GM12864 (cell line): Measurements from ENCODE around the gene GCA.

Experiments used
- DNase-seq: peaks from one replicate; pipeline ENCODE4 v3.0.0-alpha.2; 2011; ENCODE audit warnings: low read depth
- H3K4me3 ChIP-seq: 2 replicates; pipeline ENCODE4 v1.5.1; 2011; ENCODE audit warnings: mild to moderate bottlenecking, low read depth, low read length, control low read depth
- CTCF ChIP-seq: IDR thresholded peaks from 2 replicates; pipeline ENCODE4 v1.5.1; 2011; ENCODE audit warnings: low read depth, mild to moderate bottlenecking, moderate library complexity, low read length, control low read depth, inconsistent platforms; ENCODE audit errors: missing control alignments

GCA gene

GRCh38 chr2:162372818-162373217 lies 28.9 kb downstream of the GCA start:
- no peak overlapping the region for H3K4me3 ChIP-seq
- TF ChIP-seq CTCF = no peak
- DNase-seq = no peak

GRCh38 chr2:162379719-162380580 lies 36.0 kb downstream of the GCA start:
- H3K4me3 ChIP-seq = no peak overlapping the region
- DNase-seq = no peak
- TF ChIP-seq CTCF = no peak

GRCh38 chr2:162381851-162382250 lies 37.9 kb downstream of the GCA start:
- no peak overlapping the region for H3K4me3 ChIP-seq

GRCh38 chr2:162382278-162382677 lies 38.3 kb downstream of the GCA start:
- no peak overlapping the region for H3K4me3 ChIP-seq
- no peak for TF ChIP-seq CTCF

More at GRCh38 chr2:162381851-162382250, 37.9 kb downstream of the GCA start:
- no peak for DNase-seq
- TF ChIP-seq CTCF = no peak

GRCh38 chr2:162385536-162385935 lies 41.6 kb downstream of the GCA start:
- TF ChIP-seq CTCF = no peak
- DNase-seq = no peak
- H3K4me3 ChIP-seq = no peak overlapping the region

More at GRCh38 chr2:162382278-162382677, 38.3 kb downstream of the GCA start:
- no peak for DNase-seq

- TF ChIP-seq CTCF = no peak
- no peak overlapping the region for H3K4me3 ChIP-seq
- no peak for DNase-seq
Observed at GRCh38 chr2:162390801-162391200, 46.9 kb downstream of the GCA start.

- no peak overlapping the region for H3K4me3 ChIP-seq
- DNase-seq = no peak
- no peak for TF ChIP-seq CTCF
Observed at GRCh38 chr2:162400336-162400735, 56.4 kb downstream of the GCA start.
